ENCODE data around the gene PLXDC2.

PLXDC2 gene

GRCh38 chr10:19971343-19972052, 155.3 kb downstream of the PLXDC2 start:
- no peak overlapping the region for H3K27ac ChIP-seq (ENCODE audit: low read length)
- DNase-seq (ENCODE audit: low read depth, low spot score) = no peak
- no peaks in the 10 kb centered on the region for H3K9me3 ChIP-seq (ENCODE audit: control insufficient read depth, insufficient read depth, low read length)
- H3K36me3 ChIP-seq (ENCODE audit: control insufficient read depth, insufficient read depth, low read length) = no peaks in the 10 kb centered on the region
- H3K4me1 ChIP-seq (ENCODE audit: control insufficient read depth, insufficient read depth, low read length) = peaks cover 4% of the 10 kb centered on the region; the same call in 1 of the 2 replicates
- H3K4me3 ChIP-seq (ENCODE audit: low read length) = no peak overlapping the region
- no peaks in the 10 kb centered on the region for H3K27me3 ChIP-seq (ENCODE audit: control insufficient read depth, insufficient read depth, low read length)
- WGBS (ENCODE audit: insufficient coverage, insufficient read length) = no CpG with 5 or more reads among the region's 9 CpGs

DNA sequence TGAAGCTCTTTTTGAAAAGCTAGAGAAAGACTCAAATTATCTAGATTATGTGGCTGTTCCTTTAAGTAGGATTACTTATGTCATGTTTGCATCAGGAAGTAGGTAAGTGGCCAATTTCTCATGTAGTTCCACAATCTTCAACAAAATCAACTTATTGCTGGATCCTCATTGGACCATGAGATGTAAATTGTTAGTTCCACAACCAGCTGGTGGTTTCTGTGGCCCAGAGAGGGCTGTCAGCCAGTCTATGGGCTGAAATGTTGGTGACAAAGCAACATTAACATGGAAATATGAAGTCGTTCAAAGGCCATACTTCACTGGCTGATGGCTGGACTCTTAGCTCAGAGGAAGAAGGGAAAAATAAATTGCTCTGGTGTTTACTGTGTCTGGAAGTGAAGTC, 157.9 kb downstream of the PLXDC2 start:
- no peaks in the 10 kb centered on the region for H3K27me3 ChIP-seq (ENCODE audit: control insufficient read depth, insufficient read depth, low read length)
- no peaks in the 10 kb centered on the region for H3K36me3 ChIP-seq (ENCODE audit: control insufficient read depth, insufficient read depth, low read length)
- H3K4me1 ChIP-seq (ENCODE audit: control insufficient read depth, insufficient read depth, low read length) = no peaks in the 10 kb centered on the region
- H3K4me3 ChIP-seq (ENCODE audit: low read length) = no peak overlapping the region
- no peaks in the 10 kb centered on the region for H3K9me3 ChIP-seq (ENCODE audit: control insufficient read depth, insufficient read depth, low read length)
- H3K27ac ChIP-seq (ENCODE audit: low read length) = no peak overlapping the region
- DNase-seq (ENCODE audit: low read depth, low spot score) = no peak
- no CpG with 5 or more reads among the region's 1 CpG for WGBS (ENCODE audit: insufficient coverage, insufficient read length)

DNA sequence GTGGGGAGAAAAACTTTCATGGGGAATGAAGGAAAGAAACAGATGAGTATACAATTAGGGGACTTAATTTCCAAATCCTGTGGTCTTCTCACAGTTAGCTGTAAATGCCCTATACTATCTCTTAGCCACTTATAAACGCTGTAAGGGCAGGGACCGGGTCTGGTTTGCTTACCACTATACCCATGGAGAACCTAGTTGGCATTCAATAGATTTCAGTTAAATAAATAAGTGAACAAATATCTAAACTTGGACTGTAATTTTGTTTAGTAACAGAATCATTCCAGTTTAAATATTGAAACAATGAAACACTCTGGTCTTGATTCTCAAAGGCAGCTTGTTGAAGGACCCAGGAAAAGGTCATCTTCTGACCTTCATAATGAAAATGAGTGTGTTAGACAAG, 158.3 kb downstream of the PLXDC2 start:
- Histone ChIP-seq H3K27ac (ENCODE audit: low read length) (no peak overlapping the region), H3K9me3 (ENCODE audit: control insufficient read depth, insufficient read depth, low read length) (no peaks in the 10 kb centered on the region), H3K27me3 (ENCODE audit: control insufficient read depth, insufficient read depth, low read length) (no peaks in the 10 kb centered on the region), H3K36me3 (ENCODE audit: control insufficient read depth, insufficient read depth, low read length) (no peaks in the 10 kb centered on the region), H3K4me3 (ENCODE audit: low read length) (no peak overlapping the region), H3K4me1 (ENCODE audit: control insufficient read depth, insufficient read depth, low read length) (no peaks in the 10 kb centered on the region)
- DNase-seq (ENCODE audit: low read depth, low spot score) = no peak
- no CpG with 5 or more reads among the region's 2 CpGs for WGBS (ENCODE audit: insufficient coverage, insufficient read length)

DNA sequence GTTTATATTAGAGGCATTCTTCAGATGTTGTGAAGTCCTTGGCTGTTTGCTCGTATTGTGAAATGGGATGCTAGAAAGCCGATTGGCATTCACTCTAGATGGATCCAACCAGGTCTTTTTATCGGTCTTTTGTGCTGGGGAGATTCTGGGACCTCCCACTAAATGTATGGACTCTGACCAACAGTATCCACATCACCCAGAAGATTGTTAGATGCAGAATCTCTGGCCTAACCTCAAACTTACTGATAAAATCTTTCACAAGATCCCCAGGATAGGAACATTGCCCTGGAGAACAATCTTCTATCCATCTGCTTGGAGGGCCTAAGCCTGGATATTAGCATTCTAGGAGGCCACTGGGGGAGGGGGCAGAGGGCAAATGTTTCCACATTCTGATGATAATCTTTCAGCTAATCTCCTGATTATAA, 160.9 kb downstream of the PLXDC2 start:
- no peak overlapping the region for H3K27ac ChIP-seq (ENCODE audit: low read length)
- no peak for DNase-seq (ENCODE audit: low read depth, low spot score)
- no CpG with 5 or more reads among the region's 3 CpGs for WGBS (ENCODE audit: insufficient coverage, insufficient read length)
- H3K36me3 ChIP-seq (ENCODE audit: control insufficient read depth, insufficient read depth, low read length) = no peaks in the 10 kb centered on the region
- H3K4me3 ChIP-seq (ENCODE audit: low read length) = no peak overlapping the region
- no peaks in the 10 kb centered on the region for H3K27me3 ChIP-seq (ENCODE audit: control insufficient read depth, insufficient read depth, low read length)
- H3K9me3 ChIP-seq (ENCODE audit: control insufficient read depth, insufficient read depth, low read length) = no peaks in the 10 kb centered on the region; the same call in 1 of the 2 replicates
- H3K4me1 ChIP-seq (ENCODE audit: control insufficient read depth, insufficient read depth, low read length) = no peaks in the 10 kb centered on the region

- no CpG with 5 or more reads among the region's 6 CpGs for WGBS (ENCODE audit: insufficient coverage, insufficient read length)
- Histone ChIP-seq H3K27me3 (ENCODE audit: control insufficient read depth, insufficient read depth, low read length) (no peaks in the 10 kb centered on the region), H3K4me3 (ENCODE audit: low read length) (no peak overlapping the region), H3K36me3 (ENCODE audit: control insufficient read depth, insufficient read depth, low read length) (no peaks in the 10 kb centered on the region), H3K9me3 (ENCODE audit: control insufficient read depth, insufficient read depth, low read length) (no peaks in the 10 kb centered on the region; the same call in 1 of the 2 replicates), H3K27ac (ENCODE audit: low read length) (no peak overlapping the region), H3K4me1 (ENCODE audit: control insufficient read depth, insufficient read depth, low read length) (no peaks in the 10 kb centered on the region)
- DNase-seq (ENCODE audit: low read depth, low spot score) = no peak
Observed at GRCh38 chr10:19979628-19980027, 163.4 kb downstream of the PLXDC2 start.

DNA sequence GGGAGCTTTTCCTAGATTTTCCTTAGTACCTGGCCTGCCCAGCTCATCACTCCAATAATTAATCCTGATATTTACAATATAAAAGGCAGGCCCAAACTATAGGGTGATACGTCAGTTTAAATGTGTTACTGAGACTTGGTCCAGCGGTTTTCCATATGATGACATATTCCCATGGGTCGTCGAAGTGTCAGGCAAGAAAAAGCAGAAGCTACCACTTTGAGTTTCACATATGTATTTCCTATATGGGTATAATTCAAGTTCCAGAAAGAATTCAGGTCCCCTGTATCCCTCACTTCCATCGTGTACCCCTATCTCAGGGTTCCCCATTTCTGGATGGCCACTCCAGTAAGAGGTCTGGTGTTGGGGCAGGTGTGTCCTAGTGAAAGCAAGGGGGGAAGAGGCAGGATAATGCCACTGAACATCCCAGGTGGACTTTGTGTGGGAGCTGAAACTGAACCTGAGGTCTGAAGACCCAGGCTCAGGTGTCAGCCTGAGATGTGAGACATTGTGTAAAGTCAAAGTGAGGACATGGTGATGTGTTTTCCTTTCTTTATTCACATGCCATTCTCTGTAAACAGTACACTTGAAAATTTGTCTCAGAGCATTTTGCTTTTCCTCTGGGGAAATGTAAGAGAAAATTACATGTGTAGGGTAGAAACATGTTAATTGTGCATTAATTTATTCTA, 167.8 kb downstream of the PLXDC2 start:
- no CpG with 5 or more reads among the region's 5 CpGs for WGBS (ENCODE audit: insufficient coverage, insufficient read length)
- no peak overlapping the region for H3K27ac ChIP-seq (ENCODE audit: low read length)
- no peak for DNase-seq (ENCODE audit: low read depth, low spot score)
- no peaks in the 10 kb centered on the region for H3K36me3 ChIP-seq (ENCODE audit: control insufficient read depth, insufficient read depth, low read length)
- H3K27me3 ChIP-seq (ENCODE audit: control insufficient read depth, insufficient read depth, low read length) = no peaks in the 10 kb centered on the region
- no peaks in the 10 kb centered on the region; the same call in 1 of the 2 replicates for H3K9me3 ChIP-seq (ENCODE audit: control insufficient read depth, insufficient read depth, low read length)
- H3K4me1 ChIP-seq (ENCODE audit: control insufficient read depth, insufficient read depth, low read length) = no peaks in the 10 kb centered on the region; the same call in 1 of the 2 replicates
- no peak overlapping the region for H3K4me3 ChIP-seq (ENCODE audit: low read length)

- Histone ChIP-seq H3K9me3 (ENCODE audit: control insufficient read depth, insufficient read depth, low read length) (no peaks in the 10 kb centered on the region; the same call in 1 of the 2 replicates), H3K4me1 (ENCODE audit: control insufficient read depth, insufficient read depth, low read length) (no peaks in the 10 kb centered on the region; the same call in 1 of the 2 replicates), H3K36me3 (ENCODE audit: control insufficient read depth, insufficient read depth, low read length) (no peaks in the 10 kb centered on the region), H3K4me3 (ENCODE audit: low read length) (no peak overlapping the region), H3K27me3 (ENCODE audit: control insufficient read depth, insufficient read depth, low read length) (no peaks in the 10 kb centered on the region), H3K27ac (ENCODE audit: low read length) (no peak overlapping the region)
- no peak for DNase-seq (ENCODE audit: low read depth, low spot score)
- WGBS (ENCODE audit: insufficient coverage, insufficient read length) = no CpG with 5 or more reads among the region's 3 CpGs
Observed at GRCh38 chr10:19985745-19986144, 169.5 kb downstream of the PLXDC2 start.

GRCh38 chr10:19986591-19986990, 170.4 kb downstream of the PLXDC2 start:
- WGBS (ENCODE audit: insufficient coverage, insufficient read length) = no CpG with 5 or more reads among the region's 2 CpGs
- Histone ChIP-seq H3K9me3 (ENCODE audit: control insufficient read depth, insufficient read depth, low read length) (no peaks in the 10 kb centered on the region; the same call in 1 of the 2 replicates), H3K27ac (ENCODE audit: low read length) (no peak overlapping the region), H3K36me3 (ENCODE audit: control insufficient read depth, insufficient read depth, low read length) (no peaks in the 10 kb centered on the region), H3K4me3 (ENCODE audit: low read length) (no peak overlapping the region), H3K4me1 (ENCODE audit: control insufficient read depth, insufficient read depth, low read length) (no peaks in the 10 kb centered on the region; the same call in 1 of the 2 replicates), H3K27me3 (ENCODE audit: control insufficient read depth, insufficient read depth, low read length) (no peaks in the 10 kb centered on the region)
- no peak for DNase-seq (ENCODE audit: low read depth, low spot score)

- DNase-seq (ENCODE audit: low read depth, low spot score) = no peak
- Histone ChIP-seq H3K36me3 (ENCODE audit: control insufficient read depth, insufficient read depth, low read length) (no peaks in the 10 kb centered on the region), H3K27ac (ENCODE audit: low read length) (no peak overlapping the region), H3K9me3 (ENCODE audit: control insufficient read depth, insufficient read depth, low read length) (no peaks in the 10 kb centered on the region), H3K4me3 (ENCODE audit: low read length) (no peak overlapping the region), H3K27me3 (ENCODE audit: control insufficient read depth, insufficient read depth, low read length) (no peaks in the 10 kb centered on the region), H3K4me1 (ENCODE audit: control insufficient read depth, insufficient read depth, low read length) (no peaks in the 10 kb centered on the region; the same call in 1 of the 2 replicates)
- WGBS (ENCODE audit: insufficient coverage, insufficient read length) = no CpG with 5 or more reads among the region's 1 CpG
Observed at GRCh38 chr10:19987931-19988330, 171.7 kb downstream of the PLXDC2 start.

- WGBS (ENCODE audit: insufficient coverage, insufficient read length) = no CpG with 5 or more reads among the region's 3 CpGs
- DNase-seq (ENCODE audit: low read depth, low spot score) = no peak
- H3K27me3 ChIP-seq (ENCODE audit: control insufficient read depth, insufficient read depth, low read length) = no peaks in the 10 kb centered on the region; the same call in 1 of the 2 replicates
- no peaks in the 10 kb centered on the region; the same call in 1 of the 2 replicates for H3K4me1 ChIP-seq (ENCODE audit: control insufficient read depth, insufficient read depth, low read length)
- H3K36me3 ChIP-seq (ENCODE audit: control insufficient read depth, insufficient read depth, low read length) = no peaks in the 10 kb centered on the region
- H3K9me3 ChIP-seq (ENCODE audit: control insufficient read depth, insufficient read depth, low read length) = no peaks in the 10 kb centered on the region
- H3K27ac ChIP-seq (ENCODE audit: low read length) = no peak overlapping the region
- no peak overlapping the region for H3K4me3 ChIP-seq (ENCODE audit: low read length)
Observed at GRCh38 chr10:19993714-19994315, 177.6 kb downstream of the PLXDC2 start.

Measured in iPS DF 6.9 (cell line).